ENCODE results near the gene TMX2.
"Not testable (repeated sequence)": the region's sequence is repeated elsewhere in the genome, so short reads cannot be mapped to it uniquely, and the experiment has no call there.

Gene TMX2

DNA sequence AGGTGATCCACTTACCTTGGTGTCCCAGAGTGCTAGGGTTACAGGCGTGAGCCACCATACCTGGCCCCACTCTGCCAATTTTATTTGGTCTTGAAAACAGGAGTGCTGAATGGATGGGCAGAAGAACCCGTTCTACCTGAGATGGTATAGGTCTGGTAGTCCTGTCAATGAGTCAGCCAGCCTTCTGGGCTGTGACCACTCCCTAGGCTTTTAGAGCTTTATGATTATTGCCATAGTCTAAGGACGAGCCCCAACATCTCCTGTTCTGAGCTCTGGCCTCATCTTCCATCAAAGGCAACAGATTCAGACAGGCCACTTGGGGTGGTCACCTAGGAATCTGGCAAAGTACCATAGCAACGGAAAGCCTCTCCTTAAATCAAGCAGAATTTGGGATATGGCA is 33.0 kb upstream of the TMX2 start:
- Histone ChIP-seq H3K27ac (ENCODE audit: low read length) (no peak overlapping the region), H3K36me3 (replicated peaks; ENCODE audit: low read depth, low read length) (peaks cover 66% of the 10 kb centered on the region)

GRCh38 chr11:57680552-57680874 is 31.9 kb upstream of the TMX2 start:
- H3K27me3 ChIP-seq (ENCODE audit: low read depth, low read length), result no peaks in the 10 kb centered on the region
- peaks cover 36% of the 10 kb centered on the region for H4K20me1 ChIP-seq (ENCODE audit: insufficient read depth, low read length)
- H2AFZ ChIP-seq (ENCODE audit: low read depth, low read length), result no peak overlapping the region
- H3K4me1 ChIP-seq (ENCODE audit: low read length), result peaks cover 12% of the 10 kb centered on the region; the same call in 1 of the 2 replicates
- H3K9ac ChIP-seq (ENCODE audit: low read length), result no peak overlapping the region
- no peak for TF ChIP-seq EZH2phosphoT487 (IDR thresholded peaks at IDR 0.05; ENCODE audit: low read depth)
- no peak for TF ChIP-seq CTCF (IDR thresholded peaks at IDR 0.05; ENCODE audit: low read depth, low read length)
- H3K9me3 ChIP-seq (ENCODE audit: insufficient read depth, low read length), result no peaks in the 10 kb centered on the region
- peaks cover 84% of the 10 kb centered on the region for H3K79me2 ChIP-seq (ENCODE audit: low read length)
- no peak overlapping the region for H3K4me3 ChIP-seq (ENCODE audit: low read length)
- H3K27ac ChIP-seq (ENCODE audit: low read length), result no peak overlapping the region
- peaks cover 64% of the 10 kb centered on the region for H3K36me3 ChIP-seq (replicated peaks; ENCODE audit: low read depth, low read length)
- no peak overlapping the region for H3K4me2 ChIP-seq (ENCODE audit: low read length)

More for the DNA sequence above, 33.0 kb upstream of the TMX2 start:
- H3K4me1 ChIP-seq (ENCODE audit: low read length), result peaks cover 12% of the 10 kb centered on the region; the same call in 1 of the 2 replicates
- H3K4me2 ChIP-seq (ENCODE audit: low read length), result no peak overlapping the region
- H3K9ac ChIP-seq (ENCODE audit: low read length), result no peak overlapping the region
- peaks cover 90% of the 10 kb centered on the region for H3K79me2 ChIP-seq (ENCODE audit: low read length)
- H3K9me3 ChIP-seq (ENCODE audit: insufficient read depth, low read length), result no peaks in the 10 kb centered on the region
- TF ChIP-seq EZH2phosphoT487 (IDR thresholded peaks at IDR 0.05; ENCODE audit: low read depth) (no peak), CTCF (IDR thresholded peaks at IDR 0.05; ENCODE audit: low read depth, low read length) (no peak)
- H3K4me3 ChIP-seq (ENCODE audit: low read length), result no peak overlapping the region
- peaks cover 47% of the 10 kb centered on the region for H4K20me1 ChIP-seq (ENCODE audit: insufficient read depth, low read length)
- H2AFZ ChIP-seq (ENCODE audit: low read depth, low read length), result no peak overlapping the region
- no peaks in the 10 kb centered on the region for H3K27me3 ChIP-seq (ENCODE audit: low read depth, low read length)

- no peak overlapping the region for H3K27ac ChIP-seq (ENCODE audit: low read length)
- H3K9me3 ChIP-seq (ENCODE audit: insufficient read depth, low read length), result no peaks in the 10 kb centered on the region
- H3K4me2 ChIP-seq (ENCODE audit: low read length), result no peak overlapping the region
- no peak overlapping the region for H3K9ac ChIP-seq (ENCODE audit: low read length)
- peaks cover 78% of the 10 kb centered on the region for H3K79me2 ChIP-seq (ENCODE audit: low read length)
- H4K20me1 ChIP-seq (ENCODE audit: insufficient read depth, low read length), result peaks cover 33% of the 10 kb centered on the region
- H3K4me3 ChIP-seq (ENCODE audit: low read length), result no peak overlapping the region
- no peaks in the 10 kb centered on the region for H3K27me3 ChIP-seq (ENCODE audit: low read depth, low read length)
- no peak overlapping the region for H2AFZ ChIP-seq (ENCODE audit: low read depth, low read length)
- peaks cover 60% of the 10 kb centered on the region for H3K36me3 ChIP-seq (replicated peaks; ENCODE audit: low read depth, low read length)
- H3K4me1 ChIP-seq (ENCODE audit: low read length), result peaks cover 12% of the 10 kb centered on the region; the same call in 1 of the 2 replicates
- TF ChIP-seq EZH2phosphoT487 (IDR thresholded peaks at IDR 0.05; ENCODE audit: low read depth) (no peak), CTCF (IDR thresholded peaks at IDR 0.05; ENCODE audit: low read depth, low read length) (no peak)
These were observed 31.2 kb upstream of the TMX2 start for GRCh38 chr11:57681168-57681567.

DNA sequence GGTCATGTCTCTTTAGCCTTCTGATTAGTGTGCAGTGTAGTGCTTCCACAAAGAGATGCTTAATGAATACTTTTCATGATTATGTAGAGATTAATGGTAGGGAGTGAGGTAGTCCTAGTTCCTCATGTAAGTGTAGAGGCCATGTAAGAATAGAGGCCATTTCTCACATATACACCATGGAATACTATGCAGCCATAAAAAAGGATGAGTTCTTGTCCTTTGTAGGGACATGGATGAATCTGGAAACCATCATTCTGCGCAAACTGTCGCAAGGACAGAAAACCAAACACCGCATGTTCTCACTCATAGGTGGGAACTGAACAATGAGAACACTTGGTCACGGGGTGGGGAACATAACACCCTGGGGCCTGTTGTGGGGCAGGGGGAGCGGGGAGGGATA is 21.9 kb upstream of the TMX2 start:
- not testable (repeated sequence) for H3K27ac ChIP-seq (ENCODE audit: low read length); H4K20me1 ChIP-seq (ENCODE audit: insufficient read depth, low read length); H2AFZ ChIP-seq (ENCODE audit: low read depth, low read length); H3K4me2 ChIP-seq (ENCODE audit: low read length); H3K4me1 ChIP-seq (ENCODE audit: low read length); H3K9me3 ChIP-seq (ENCODE audit: insufficient read depth, low read length); H3K9ac ChIP-seq (ENCODE audit: low read length); H3K4me3 ChIP-seq (ENCODE audit: low read length); H3K27me3 ChIP-seq (ENCODE audit: low read depth, low read length)
- Histone ChIP-seq H3K36me3 (replicated peaks; ENCODE audit: low read depth, low read length) (peaks cover 59% of the 10 kb centered on the region), H3K79me2 (ENCODE audit: low read length) (peaks cover 13% of the 10 kb centered on the region)

DNA sequence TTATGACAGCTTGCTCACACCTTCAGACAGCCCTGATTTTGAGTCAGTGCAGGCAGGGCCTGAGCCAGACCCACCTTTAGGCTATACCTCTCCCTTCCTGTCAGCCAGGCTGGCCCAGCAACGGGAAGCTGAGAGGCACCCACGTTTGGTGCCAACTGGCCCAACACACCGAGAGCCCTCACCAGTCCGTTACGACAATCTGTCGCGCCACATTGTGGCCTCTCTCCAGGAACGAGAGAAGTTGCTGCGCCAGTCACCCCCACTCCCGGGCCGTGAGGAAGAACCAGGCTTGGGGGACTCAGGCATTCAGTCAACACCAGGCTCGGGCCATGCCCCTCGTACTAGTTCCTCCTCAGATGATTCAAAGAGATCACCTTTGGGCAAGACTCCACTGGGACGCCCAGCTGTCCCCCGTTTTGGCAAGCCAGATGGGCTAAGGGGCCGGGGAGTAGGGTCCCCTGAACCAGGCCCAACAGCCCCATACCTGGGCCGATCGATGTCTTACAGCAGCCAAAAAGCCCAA is 13.5 kb upstream of the TMX2 start:
- Histone ChIP-seq H3K27ac (ENCODE audit: low read length) (no peak overlapping the region), H3K4me2 (ENCODE audit: low read length) (no peak overlapping the region), H3K9me3 (ENCODE audit: insufficient read depth, low read length) (no peaks in the 10 kb centered on the region), H2AFZ (ENCODE audit: low read depth, low read length) (no peak overlapping the region), H4K20me1 (ENCODE audit: insufficient read depth, low read length) (no peaks in the 10 kb centered on the region), H3K36me3 (replicated peaks; ENCODE audit: low read depth, low read length) (peaks cover 69% of the 10 kb centered on the region), H3K4me1 (ENCODE audit: low read length) (no peaks in the 10 kb centered on the region), H3K9ac (ENCODE audit: low read length) (no peak overlapping the region), H3K79me2 (ENCODE audit: low read length) (no peaks in the 10 kb centered on the region), H3K27me3 (ENCODE audit: low read depth, low read length) (no peaks in the 10 kb centered on the region), H3K4me3 (ENCODE audit: low read length) (no peak overlapping the region)
- no peak for TF ChIP-seq CTCF (IDR thresholded peaks at IDR 0.05; ENCODE audit: low read depth, low read length)
- TF ChIP-seq EZH2phosphoT487 (IDR thresholded peaks at IDR 0.05; ENCODE audit: low read depth), result no peak

Data from OCI-LY3 (cell line).